HL-60 (cell line): ENCODE results near the gene KCNJ4.

Experiments
- DNase-seq, 2 experiments: peaks; one replicate each; pipeline ENCODE4 v3.0.0-alpha.2; 2010 to 2020; ENCODE audit warnings: low read depth in 1 of 2, low spot score in 1 of 2
- H3K27ac ChIP-seq: fragments of 250-450 bp; sonication (Bioruptor Pico); replicated peaks from 2 replicates; pipeline ENCODE4 v1.5.1; 2020; ENCODE audit warnings: mild to moderate bottlenecking, moderate library complexity
- H3K27me3 ChIP-seq: fragments of 250-450 bp; sonication (Bioruptor Pico); 2 replicates; pipeline ENCODE4 v1.5.1; 2021; ENCODE audit warnings: mild to moderate bottlenecking, moderate library complexity; ENCODE audit not compliant: insufficient read depth, poor library complexity, severe bottlenecking
- H3K4me3 ChIP-seq: replicated peaks from 2 replicates; pipeline ENCODE4 v1.5.1; 2011; ENCODE audit warnings: mild to moderate bottlenecking, control low read depth, low read length; ENCODE audit not compliant: insufficient read depth
- GABPA ChIP-seq: IDR thresholded peaks from 2 replicates; pipeline ENCODE4 v1.6.1; 2012; ENCODE audit warnings: low read depth
- POLR2AphosphoS5 ChIP-seq: IDR thresholded peaks from 2 replicates; pipeline ENCODE4 v1.6.1; 2012; ENCODE audit warnings: low read depth
- SPI1 ChIP-seq: IDR thresholded peaks from 2 replicates; pipeline ENCODE4 v1.6.1; 2012; ENCODE audit warnings: low read depth, mild to moderate bottlenecking, borderline replicate concordance
- TF ChIP-seq, protein P1 (sequence below): IDR thresholded peaks from 2 replicates; pipeline ENCODE4 v1.6.1; 2012; ENCODE audit warnings: low read depth; ENCODE audit not compliant: insufficient replicate concordance
- TF ChIP-seq, protein P2 (sequence below): IDR thresholded peaks from one replicate; pipeline ENCODE4 v1.5.1; 2011; ENCODE audit warnings: low read length, control low read depth, inconsistent platforms; ENCODE audit not compliant: insufficient read depth

KCNJ4 gene

DNA sequence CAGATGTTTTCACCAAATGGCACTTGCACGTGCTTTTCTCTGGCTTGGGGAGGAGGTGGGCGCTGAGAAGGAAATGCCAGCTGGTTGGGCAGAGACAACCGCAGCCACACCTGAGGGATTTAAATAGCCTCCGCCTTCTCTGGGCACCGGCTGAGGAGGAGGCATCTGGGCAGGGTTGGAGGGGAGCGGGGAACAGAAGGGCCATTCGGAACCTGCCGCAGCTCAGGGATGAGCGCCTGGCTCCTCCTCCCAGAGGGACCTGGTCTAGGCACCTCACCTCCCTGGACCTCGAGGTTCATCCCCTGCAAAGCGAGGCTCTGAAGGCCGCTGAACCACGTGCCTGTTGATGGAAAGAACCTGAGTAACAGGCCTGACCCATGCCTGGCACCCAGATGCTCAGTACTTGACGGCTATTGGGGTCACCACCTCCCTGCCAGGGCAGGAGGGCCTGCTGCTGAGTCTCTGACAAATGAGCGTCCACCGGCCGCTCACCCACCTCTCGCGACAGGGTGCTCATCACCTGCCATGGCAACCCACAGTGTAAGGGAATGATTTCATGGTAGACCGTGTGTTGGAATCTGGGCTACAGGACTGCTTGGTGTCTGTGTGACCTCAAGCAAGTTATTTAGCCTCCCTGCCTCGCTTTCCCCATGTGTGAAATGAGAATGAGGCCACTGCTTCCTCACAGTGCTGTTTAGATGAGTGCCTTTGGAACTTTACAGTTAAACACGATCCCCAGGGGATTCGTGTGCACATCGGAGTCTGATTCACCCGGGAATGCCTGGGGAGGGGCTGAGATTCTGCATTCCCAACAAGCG is 10.9 kb upstream of the KCNJ4 start:
- DNase-seq, result no peak
- H3K27me3 ChIP-seq, result peaks cover 50% of the 10 kb centered on the region
- H3K4me3 ChIP-seq, result no peak overlapping the region

DNA sequence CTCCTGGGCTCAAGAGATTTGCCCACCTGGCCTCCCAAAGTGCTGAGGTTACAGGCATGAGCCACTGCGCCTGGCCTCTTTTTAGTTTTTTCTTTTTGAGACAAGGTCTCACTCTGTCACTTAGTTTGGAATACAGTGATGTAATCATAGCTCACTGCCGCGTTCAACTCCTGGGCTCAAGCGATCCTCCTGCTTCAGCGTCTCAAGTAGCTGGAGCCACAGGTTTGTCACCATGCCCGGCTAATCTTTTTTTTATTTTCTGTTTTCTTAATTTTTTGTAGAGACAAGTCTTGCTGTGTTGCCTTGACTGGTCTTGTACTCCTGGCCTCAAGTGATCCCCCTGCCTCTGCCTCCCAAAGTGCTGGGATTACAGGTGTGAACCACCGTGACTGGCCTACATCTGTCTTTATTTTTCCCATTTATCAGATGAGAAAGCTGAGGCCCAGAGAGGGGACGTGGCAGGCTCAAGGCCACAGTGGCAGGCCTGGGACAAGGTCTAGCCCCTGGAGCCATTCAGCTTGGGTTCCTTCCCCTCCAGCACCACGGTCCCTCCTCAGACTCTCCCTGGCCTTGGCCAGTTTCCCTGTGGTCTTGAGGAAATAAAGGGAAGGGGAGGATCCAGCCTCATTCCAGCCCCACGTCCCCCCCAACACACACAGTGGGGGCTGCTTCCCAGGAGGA is 10.1 kb upstream of the KCNJ4 start:
- no peak overlapping the region for H3K27ac ChIP-seq
- H3K4me3 ChIP-seq, result no peak overlapping the region
- TF ChIP-seq SPI1 (no peak), GABPA (no peak), POLR2AphosphoS5 (no peak)
- TF ChIP-seq, protein P1, sequence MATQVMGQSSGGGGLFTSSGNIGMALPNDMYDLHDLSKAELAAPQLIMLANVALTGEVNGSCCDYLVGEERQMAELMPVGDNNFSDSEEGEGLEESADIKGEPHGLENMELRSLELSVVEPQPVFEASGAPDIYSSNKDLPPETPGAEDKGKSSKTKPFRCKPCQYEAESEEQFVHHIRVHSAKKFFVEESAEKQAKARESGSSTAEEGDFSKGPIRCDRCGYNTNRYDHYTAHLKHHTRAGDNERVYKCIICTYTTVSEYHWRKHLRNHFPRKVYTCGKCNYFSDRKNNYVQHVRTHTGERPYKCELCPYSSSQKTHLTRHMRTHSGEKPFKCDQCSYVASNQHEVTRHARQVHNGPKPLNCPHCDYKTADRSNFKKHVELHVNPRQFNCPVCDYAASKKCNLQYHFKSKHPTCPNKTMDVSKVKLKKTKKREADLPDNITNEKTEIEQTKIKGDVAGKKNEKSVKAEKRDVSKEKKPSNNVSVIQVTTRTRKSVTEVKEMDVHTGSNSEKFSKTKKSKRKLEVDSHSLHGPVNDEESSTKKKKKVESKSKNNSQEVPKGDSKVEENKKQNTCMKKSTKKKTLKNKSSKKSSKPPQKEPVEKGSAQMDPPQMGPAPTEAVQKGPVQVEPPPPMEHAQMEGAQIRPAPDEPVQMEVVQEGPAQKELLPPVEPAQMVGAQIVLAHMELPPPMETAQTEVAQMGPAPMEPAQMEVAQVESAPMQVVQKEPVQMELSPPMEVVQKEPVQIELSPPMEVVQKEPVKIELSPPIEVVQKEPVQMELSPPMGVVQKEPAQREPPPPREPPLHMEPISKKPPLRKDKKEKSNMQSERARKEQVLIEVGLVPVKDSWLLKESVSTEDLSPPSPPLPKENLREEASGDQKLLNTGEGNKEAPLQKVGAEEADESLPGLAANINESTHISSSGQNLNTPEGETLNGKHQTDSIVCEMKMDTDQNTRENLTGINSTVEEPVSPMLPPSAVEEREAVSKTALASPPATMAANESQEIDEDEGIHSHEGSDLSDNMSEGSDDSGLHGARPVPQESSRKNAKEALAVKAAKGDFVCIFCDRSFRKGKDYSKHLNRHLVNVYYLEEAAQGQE, result no peak
- TF ChIP-seq, protein P2, sequence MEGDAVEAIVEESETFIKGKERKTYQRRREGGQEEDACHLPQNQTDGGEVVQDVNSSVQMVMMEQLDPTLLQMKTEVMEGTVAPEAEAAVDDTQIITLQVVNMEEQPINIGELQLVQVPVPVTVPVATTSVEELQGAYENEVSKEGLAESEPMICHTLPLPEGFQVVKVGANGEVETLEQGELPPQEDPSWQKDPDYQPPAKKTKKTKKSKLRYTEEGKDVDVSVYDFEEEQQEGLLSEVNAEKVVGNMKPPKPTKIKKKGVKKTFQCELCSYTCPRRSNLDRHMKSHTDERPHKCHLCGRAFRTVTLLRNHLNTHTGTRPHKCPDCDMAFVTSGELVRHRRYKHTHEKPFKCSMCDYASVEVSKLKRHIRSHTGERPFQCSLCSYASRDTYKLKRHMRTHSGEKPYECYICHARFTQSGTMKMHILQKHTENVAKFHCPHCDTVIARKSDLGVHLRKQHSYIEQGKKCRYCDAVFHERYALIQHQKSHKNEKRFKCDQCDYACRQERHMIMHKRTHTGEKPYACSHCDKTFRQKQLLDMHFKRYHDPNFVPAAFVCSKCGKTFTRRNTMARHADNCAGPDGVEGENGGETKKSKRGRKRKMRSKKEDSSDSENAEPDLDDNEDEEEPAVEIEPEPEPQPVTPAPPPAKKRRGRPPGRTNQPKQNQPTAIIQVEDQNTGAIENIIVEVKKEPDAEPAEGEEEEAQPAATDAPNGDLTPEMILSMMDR, result no peak
- no peak for DNase-seq
- H3K27me3 ChIP-seq, result peaks cover 57% of the 10 kb centered on the region

More for the DNA sequence above, 10.9 kb upstream of the KCNJ4 start:
- TF ChIP-seq SPI1, result no peak
- TF ChIP-seq, protein P1, result no peak
- no peak for TF ChIP-seq POLR2AphosphoS5
- no peak for TF ChIP-seq GABPA
- TF ChIP-seq, protein P2, result no peak
- H3K27ac ChIP-seq, result no peak overlapping the region

DNA sequence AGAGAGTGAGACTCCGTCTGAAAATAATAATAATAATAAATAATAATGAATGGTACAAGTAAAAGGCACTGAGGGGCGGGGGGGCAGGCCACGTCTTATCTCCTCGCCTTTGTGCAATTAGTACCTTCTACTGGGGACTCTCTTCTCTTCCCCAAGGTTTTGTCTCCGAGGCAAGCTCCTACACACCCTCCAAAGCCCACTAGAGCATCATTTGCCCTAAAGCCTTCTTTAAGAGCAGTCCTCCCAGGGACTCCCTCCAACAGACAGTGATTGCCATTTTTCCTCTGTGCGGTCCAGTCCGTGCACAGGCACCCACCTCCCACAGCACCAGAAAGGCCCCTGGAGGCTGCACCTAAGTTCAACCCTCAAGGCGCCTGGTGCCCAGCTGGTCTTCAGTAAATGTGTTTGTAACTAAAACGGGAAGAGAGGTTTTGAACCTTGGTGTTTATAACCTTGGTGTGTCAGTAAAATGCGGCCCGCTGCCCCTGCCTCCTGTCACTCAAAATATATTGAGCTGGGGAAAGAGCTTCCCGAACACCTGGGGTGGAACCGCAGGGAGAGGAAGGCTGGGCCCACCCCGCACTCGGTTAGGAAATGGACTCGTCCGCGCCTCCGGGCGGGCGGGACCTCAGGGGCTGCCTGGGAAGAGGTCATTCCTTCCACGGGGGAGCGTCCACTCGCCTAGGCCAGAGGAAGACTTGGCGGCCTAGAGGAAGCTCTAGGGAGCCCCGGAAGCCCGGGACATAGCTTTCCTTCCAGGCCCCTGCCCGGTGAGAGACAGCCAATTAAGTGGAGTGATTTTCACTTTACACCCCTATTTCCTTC is 8.2 kb upstream of the KCNJ4 start:
- H3K27ac ChIP-seq, result no peak overlapping the region
- no peak for TF ChIP-seq GABPA
- TF ChIP-seq POLR2AphosphoS5, result no peak
- no peak overlapping the region for H3K4me3 ChIP-seq
- no peak for DNase-seq
- H3K27me3 ChIP-seq, result peaks cover 55% of the 10 kb centered on the region

DNA sequence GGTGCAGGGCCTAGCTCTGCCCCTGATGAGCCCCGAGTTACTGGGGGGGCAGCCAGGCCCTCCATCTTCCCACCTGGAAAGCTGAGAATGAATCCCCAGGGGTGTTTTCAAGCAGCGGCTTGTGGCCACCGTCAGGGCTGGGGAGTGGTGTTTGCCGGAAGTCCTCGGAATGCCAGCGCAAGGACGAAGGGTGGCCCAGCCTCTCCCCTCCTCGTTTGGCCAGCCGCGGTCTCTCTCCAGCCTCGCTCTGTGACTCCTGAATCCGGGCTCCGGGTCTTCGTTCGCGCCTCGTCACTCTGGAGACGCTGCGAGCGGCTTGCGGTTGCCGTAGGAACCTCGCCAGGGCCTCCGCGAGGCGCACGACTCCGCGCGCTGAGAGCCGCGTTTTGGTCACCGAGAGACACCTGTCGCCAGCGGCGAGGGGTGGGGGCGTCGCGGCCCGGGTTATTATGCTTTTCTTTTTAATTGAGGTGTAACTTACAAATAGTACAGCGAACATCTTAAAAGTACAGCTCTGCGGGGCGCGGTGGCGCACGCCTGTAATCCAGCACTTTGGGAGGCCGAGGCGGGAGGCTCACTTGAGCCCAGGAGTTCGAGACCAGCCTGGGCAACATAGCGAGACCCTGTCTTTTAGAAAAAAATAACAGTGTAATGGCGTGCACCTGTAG is 6.5 kb upstream of the KCNJ4 start:
- peak; percentile 52 to 77 for DNase-seq
- Histone ChIP-seq H3K27ac (no peak overlapping the region), H3K4me3 (no peak overlapping the region), H3K27me3 (peaks cover 42% of the 10 kb centered on the region)
- TF ChIP-seq, protein P2, result no peak
- no peak for TF ChIP-seq GABPA
- no peak for TF ChIP-seq POLR2AphosphoS5
- TF ChIP-seq, protein P1, result no peak
- no peak for TF ChIP-seq SPI1
